ENCODE data around the gene ZRANB3.

DNA sequence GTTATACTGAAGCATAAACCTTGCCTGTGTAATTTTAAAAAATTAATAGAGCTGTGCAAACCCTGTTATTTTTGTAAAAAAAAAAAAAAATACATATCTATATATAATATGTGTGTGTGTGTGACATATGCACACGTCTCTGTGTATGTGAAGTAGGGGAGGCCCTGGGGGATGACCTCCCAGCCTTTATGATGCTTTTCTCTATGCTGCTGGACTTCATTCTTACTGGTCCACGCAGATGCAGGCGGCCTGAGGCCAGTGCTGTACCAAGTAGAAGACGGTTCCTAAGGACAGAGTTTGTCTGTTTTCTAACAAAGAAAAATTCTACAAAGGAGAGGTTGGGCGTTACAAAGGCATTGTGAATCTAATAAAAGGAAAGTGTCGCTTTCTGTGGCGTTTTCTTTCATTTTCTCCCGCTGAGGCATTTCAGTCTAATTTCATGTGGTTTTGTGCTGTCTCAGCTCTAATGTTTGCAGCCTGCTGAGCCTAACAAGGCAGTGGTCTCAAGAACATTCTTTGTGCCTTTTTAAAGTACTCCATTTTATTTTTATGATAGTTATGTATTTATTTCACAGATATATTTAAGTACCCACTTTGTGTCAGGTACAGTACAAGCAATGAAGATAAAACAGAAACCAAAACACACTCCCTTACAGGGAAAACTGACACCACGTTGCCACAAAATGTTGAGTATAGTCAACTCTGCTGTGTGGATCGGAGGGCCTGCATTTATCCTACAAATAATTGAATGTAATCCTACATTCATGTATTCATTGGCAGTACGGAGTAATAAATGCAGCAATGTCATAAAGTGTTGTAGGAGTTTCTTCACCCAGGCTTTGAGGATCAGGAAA is 360.9 kb downstream of the ZRANB3 start:
- TF ChIP-seq ATF1 (CRISPR knock-in tag; IDR thresholded peaks at IDR 0.05) = no peak
- TF ChIP-seq, protein P1, sequence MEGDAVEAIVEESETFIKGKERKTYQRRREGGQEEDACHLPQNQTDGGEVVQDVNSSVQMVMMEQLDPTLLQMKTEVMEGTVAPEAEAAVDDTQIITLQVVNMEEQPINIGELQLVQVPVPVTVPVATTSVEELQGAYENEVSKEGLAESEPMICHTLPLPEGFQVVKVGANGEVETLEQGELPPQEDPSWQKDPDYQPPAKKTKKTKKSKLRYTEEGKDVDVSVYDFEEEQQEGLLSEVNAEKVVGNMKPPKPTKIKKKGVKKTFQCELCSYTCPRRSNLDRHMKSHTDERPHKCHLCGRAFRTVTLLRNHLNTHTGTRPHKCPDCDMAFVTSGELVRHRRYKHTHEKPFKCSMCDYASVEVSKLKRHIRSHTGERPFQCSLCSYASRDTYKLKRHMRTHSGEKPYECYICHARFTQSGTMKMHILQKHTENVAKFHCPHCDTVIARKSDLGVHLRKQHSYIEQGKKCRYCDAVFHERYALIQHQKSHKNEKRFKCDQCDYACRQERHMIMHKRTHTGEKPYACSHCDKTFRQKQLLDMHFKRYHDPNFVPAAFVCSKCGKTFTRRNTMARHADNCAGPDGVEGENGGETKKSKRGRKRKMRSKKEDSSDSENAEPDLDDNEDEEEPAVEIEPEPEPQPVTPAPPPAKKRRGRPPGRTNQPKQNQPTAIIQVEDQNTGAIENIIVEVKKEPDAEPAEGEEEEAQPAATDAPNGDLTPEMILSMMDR (IDR thresholded peaks at IDR 0.05) = no peak
- TF ChIP-seq, protein P2, sequence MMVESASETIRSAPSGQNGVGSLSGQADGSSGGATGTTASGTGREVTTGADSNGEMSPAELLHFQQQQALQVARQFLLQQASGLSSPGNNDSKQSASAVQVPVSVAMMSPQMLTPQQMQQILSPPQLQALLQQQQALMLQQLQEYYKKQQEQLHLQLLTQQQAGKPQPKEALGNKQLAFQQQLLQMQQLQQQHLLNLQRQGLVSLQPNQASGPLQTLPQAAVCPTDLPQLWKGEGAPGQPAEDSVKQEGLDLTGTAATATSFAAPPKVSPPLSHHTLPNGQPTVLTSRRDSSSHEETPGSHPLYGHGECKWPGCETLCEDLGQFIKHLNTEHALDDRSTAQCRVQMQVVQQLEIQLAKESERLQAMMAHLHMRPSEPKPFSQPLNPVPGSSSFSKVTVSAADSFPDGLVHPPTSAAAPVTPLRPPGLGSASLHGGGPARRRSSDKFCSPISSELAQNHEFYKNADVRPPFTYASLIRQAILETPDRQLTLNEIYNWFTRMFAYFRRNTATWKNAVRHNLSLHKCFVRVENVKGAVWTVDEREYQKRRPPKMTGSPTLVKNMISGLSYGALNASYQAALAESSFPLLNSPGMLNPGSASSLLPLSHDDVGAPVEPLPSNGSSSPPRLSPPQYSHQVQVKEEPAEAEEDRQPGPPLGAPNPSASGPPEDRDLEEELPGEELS (CRISPR knock-in tag; IDR thresholded peaks at IDR 0.05) = no peak
